Keratinocyte (primary cell): Measurements from ENCODE around the gene C15orf61. TPM values are rescaled to one million over a fixed set of nuclear protein-coding genes. Genes with fewer than 3 reads are reported as not detected.

ENCODE experiments used
- polyA plus RNA-seq, 5 experiments: library from polyadenylated mRNA; depleted of rRNA in 3 of 5; stranded (reverse) in 3 of 5; stranded (forward) in 1 of 5; unstranded in 1 of 5; fragments of >200 nt; gene quantifications; 1 replicate in 1 of 5; 2 replicates in 3 of 5; 3 replicates in 1 of 5; pipeline versions ENCODE4 v1.2.1 to v1.2.3, GENCODE V29; 2011 to 2012; ENCODE audit warnings: missing spikeins in 2 of 5, low read depth in 1 of 5, low replicate concordance in 1 of 5

The C15orf61 gene
- polyA plus RNA-seq, 1 donor (not counting 4 experiments of a cell fraction or from before 2014, with no cell fraction given): 2.6 TPM

Other genes with a start within 250 kb of the C15orf61 start
- 1.8 to 5.2 TPM (median 3.6 TPM) in 3 replicates for gene MAP2K5, start 21.6 kb downstream of the C15orf61 start, polyA plus RNA-seq